OCI-LY3 (cell line): ENCODE data around the gene GALNT1.

Experiments used
- CTCF ChIP-seq: fragments of 200-600, 300-600 bp; sonication (generic); IDR thresholded peaks from 2 replicates; pipeline ENCODE4 v1.5.1; 2014; ENCODE audit warnings: antibody characterized with exemption, low read length, low read depth
- EZH2phosphoT487 ChIP-seq: fragments of 200-600 bp; shearing (Covaris generic); IDR thresholded peaks from 2 replicates; pipeline ENCODE4 v1.6.1; 2018; ENCODE audit warnings: antibody characterized with exemption, mixed run types, low read depth

- TF ChIP-seq EZH2phosphoT487 = no peak
- TF ChIP-seq CTCF = no peak
These were observed 114.3 kb downstream of the GALNT1 start for GRCh38 chr18:35695803-35696202.
